ENCODE measurements around the gene P3H4.

DNA sequence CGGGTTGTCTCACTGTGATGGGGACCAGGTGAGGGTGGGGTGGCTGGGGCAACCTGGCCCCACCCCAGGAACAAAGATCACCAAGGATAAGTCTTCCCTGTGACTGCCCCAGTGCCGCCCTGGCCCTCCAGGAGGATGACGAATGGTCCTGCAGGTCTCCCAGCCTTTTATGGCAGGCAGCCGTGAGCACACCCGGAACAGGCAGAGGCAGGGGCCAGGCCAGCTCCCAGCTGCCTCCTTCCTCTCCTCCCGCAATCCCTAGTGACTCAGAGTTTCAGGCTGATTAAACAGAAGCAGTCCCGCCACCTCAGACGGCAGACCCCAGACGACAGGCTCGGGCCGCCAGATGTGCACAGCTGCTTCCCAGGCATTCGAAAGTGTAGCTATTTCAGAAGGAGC, 38.6 kb downstream of the P3H4 start:
- no peak for TF ChIP-seq FOXA1 (IDR thresholded peaks at IDR 0.05)
- no peak for TF ChIP-seq FOXK2 (IDR thresholded peaks at IDR 0.05)
- no peak for TF ChIP-seq ZNF384 (IDR thresholded peaks at IDR 0.05)
- no peak for TF ChIP-seq SUZ12 (IDR thresholded peaks at IDR 0.05)
- no peak for TF ChIP-seq BHLHE40 (IDR thresholded peaks at IDR 0.05; ENCODE audit: borderline replicate concordance)
- TF ChIP-seq FOXM1 (IDR thresholded peaks at IDR 0.05; ENCODE audit: borderline replicate concordance) = no peak
- no peak for TF ChIP-seq NFRKB (IDR thresholded peaks at IDR 0.05)
- no peak for TF ChIP-seq ELF4 (IDR thresholded peaks at IDR 0.05)
- no peak for TF ChIP-seq TARDBP (IDR thresholded peaks at IDR 0.05)

All from HEK293T (cell line).